LNCaP clone FGC (cell line): ENCODE results near the gene STPG4.

Experiments
- DNase-seq: peaks from one replicate; pipeline ENCODE4 v3.0.0-alpha.2; 2011; ENCODE audit warnings: low read depth
- H3K4me3 ChIP-seq: 2 replicates; pipeline ENCODE4 v1.5.1; 2011; ENCODE audit warnings: mild to moderate bottlenecking, low read depth, low read length, control low read depth
- TF ChIP-seq, protein P1 (sequence below): IDR thresholded peaks from 2 replicates; pipeline ENCODE4 v1.5.1; 2012; ENCODE audit warnings: mild to moderate bottlenecking; ENCODE audit not compliant: control insufficient read depth, insufficient read depth; ENCODE audit errors: extremely low read depth

STPG4 gene

GRCh38 chr2:47150175-47150574, 4.9 kb downstream of the STPG4 start:
- TF ChIP-seq, protein P1, sequence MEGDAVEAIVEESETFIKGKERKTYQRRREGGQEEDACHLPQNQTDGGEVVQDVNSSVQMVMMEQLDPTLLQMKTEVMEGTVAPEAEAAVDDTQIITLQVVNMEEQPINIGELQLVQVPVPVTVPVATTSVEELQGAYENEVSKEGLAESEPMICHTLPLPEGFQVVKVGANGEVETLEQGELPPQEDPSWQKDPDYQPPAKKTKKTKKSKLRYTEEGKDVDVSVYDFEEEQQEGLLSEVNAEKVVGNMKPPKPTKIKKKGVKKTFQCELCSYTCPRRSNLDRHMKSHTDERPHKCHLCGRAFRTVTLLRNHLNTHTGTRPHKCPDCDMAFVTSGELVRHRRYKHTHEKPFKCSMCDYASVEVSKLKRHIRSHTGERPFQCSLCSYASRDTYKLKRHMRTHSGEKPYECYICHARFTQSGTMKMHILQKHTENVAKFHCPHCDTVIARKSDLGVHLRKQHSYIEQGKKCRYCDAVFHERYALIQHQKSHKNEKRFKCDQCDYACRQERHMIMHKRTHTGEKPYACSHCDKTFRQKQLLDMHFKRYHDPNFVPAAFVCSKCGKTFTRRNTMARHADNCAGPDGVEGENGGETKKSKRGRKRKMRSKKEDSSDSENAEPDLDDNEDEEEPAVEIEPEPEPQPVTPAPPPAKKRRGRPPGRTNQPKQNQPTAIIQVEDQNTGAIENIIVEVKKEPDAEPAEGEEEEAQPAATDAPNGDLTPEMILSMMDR, result no peak
- DNase-seq, result no peak
- no peak overlapping the region for H3K4me3 ChIP-seq

- TF ChIP-seq, protein P1, result no peak
- no peak for DNase-seq
- no peak overlapping the region for H3K4me3 ChIP-seq
These were observed 8.1 kb downstream of the STPG4 start for GRCh38 chr2:47147021-47147420.

- TF ChIP-seq, protein P1, result no peak
- no peak for DNase-seq
- no peak overlapping the region for H3K4me3 ChIP-seq
These were observed 9.6 kb downstream of the STPG4 start for GRCh38 chr2:47145466-47145865.

- no peak overlapping the region for H3K4me3 ChIP-seq
- DNase-seq, result no peak
- TF ChIP-seq, protein P1, result no peak
These were observed 13.6 kb downstream of the STPG4 start for GRCh38 chr2:47141520-47141919.

- H3K4me3 ChIP-seq, result no peak overlapping the region
- TF ChIP-seq, protein P1, result no peak
- DNase-seq, result no peak
These were observed 20.6 kb downstream of the STPG4 start for GRCh38 chr2:47134386-47135090.

GRCh38 chr2:47133046-47133445, 22.1 kb downstream of the STPG4 start:
- TF ChIP-seq, protein P1, result no peak
- no peak for DNase-seq

DNA sequence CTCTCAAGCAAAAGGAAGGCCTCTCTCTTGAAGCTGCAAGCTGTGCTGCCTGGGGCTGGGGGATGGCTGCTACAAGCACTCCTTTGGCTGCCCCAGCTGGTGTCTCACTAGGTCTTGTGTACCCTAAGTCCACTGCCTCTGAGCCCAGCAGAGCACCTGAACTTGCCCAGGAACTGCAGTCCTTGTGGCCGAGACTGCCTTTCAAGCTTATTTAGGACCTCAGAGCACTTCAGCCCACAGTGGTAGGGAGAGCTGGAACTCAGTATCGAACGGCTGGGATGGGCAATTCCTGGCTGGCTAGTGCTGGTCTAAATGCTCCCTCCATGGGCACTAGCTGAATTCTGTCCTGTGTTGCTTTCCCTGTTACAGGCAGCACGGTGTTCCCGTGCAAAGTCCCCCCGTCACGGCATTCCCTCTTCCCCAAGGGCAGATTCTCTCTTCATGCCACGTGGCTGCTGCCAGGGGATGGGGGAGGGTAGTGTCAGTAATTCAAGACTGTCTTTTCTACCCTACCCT, 25.9 kb downstream of the STPG4 start:
- DNase-seq, result no peak
- TF ChIP-seq, protein P1, result no peak
- no peak overlapping the region for H3K4me3 ChIP-seq

More at GRCh38 chr2:47133046-47133445, 22.1 kb downstream of the STPG4 start:
- no peak overlapping the region for H3K4me3 ChIP-seq
